GM23338 (cell line): ENCODE data around the gene C14orf180. TPM values are rescaled to one million over a fixed set of nuclear protein-coding genes. Genes with fewer than 3 reads are reported as not detected.

Source experiments
- ATAC-seq: fragments of 200-7000 bp; cut with Tn5 transposase; 3 replicates; pipeline ENCODE4 v1.9.1; 2020
- DNase-seq: peaks from one replicate; pipeline ENCODE4 v3.0.0-alpha.2; 2015; ENCODE audit warnings: low spot score
- H2AFZ ChIP-seq: fragments of 200-600 bp; sonication (generic); 2 replicates; pipeline ENCODE4 v1.8.0; 2016; ENCODE audit warnings: antibody characterized with exemption, mild to moderate bottlenecking, moderate library complexity
- H3F3A ChIP-seq: fragments of 200-600 bp; sonication (generic); replicated peaks from 2 replicates; pipeline ENCODE4 v1.8.0; 2017; ENCODE audit warnings: antibody characterized with exemption, mixed run types, low read depth
- H3K27ac ChIP-seq: fragments of 200-600 bp; sonication (generic); 2 replicates; pipeline ENCODE4 v1.6.1; 2016; ENCODE audit warnings: low read depth
- H3K27me3 ChIP-seq: fragments of 200-600 bp; sonication (generic); 2 replicates; pipeline ENCODE4 v1.8.0; 2016; ENCODE audit warnings: mild to moderate bottlenecking, mixed run types, moderate library complexity; ENCODE audit not compliant: insufficient read depth
- H3K36me3 ChIP-seq: fragments of 200-600 bp; sonication (generic); 2 replicates; pipeline ENCODE4 v1.8.0; 2016; ENCODE audit warnings: mild to moderate bottlenecking; ENCODE audit not compliant: insufficient read depth
- H3K4me1 ChIP-seq: fragments of 200-600 bp; sonication (generic); 2 replicates; pipeline ENCODE4 v1.8.0; 2016; ENCODE audit warnings: mild to moderate bottlenecking, moderate library complexity; ENCODE audit not compliant: insufficient read depth
- H3K4me2 ChIP-seq: fragments of 200-600 bp; sonication (generic); 2 replicates; pipeline ENCODE4 v1.7.1; 2017; ENCODE audit warnings: mixed run types
- H3K4me3 ChIP-seq: fragments of 200-600 bp; sonication (generic); 2 replicates; pipeline ENCODE4 v1.6.1; 2016; ENCODE audit warnings: mixed run types
- H3K79me2 ChIP-seq: fragments of 200-600 bp; sonication (generic); replicated peaks from 2 replicates; pipeline ENCODE4 v1.8.0; 2017; ENCODE audit warnings: mild to moderate bottlenecking; ENCODE audit not compliant: insufficient read depth
- H3K9me2 ChIP-seq: fragments of 200-600 bp; sonication (generic); 2 replicates; pipeline ENCODE4 v1.8.0; 2017; ENCODE audit not compliant: insufficient read depth
- H4K20me1 ChIP-seq: fragments of 200-600 bp; sonication (generic); replicated peaks from 2 replicates; pipeline ENCODE4 v1.8.0; 2017; ENCODE audit warnings: mild to moderate bottlenecking; ENCODE audit not compliant: insufficient read depth
- H3K27ac Mint-ChIP-seq: 2 replicates; pipeline ENCODE4 v1.8.0; 2020; ENCODE audit warnings: inconsistent platforms, mild to moderate bottlenecking, moderate library complexity, mixed read lengths
- H3K27me3 Mint-ChIP-seq: 3 replicates; pipeline ENCODE4 v1.8.0; 2022; ENCODE audit warnings: low read depth, mild to moderate bottlenecking, moderate library complexity, mixed read lengths, inconsistent platforms; ENCODE audit not compliant: insufficient read depth, poor library complexity
- H3K36me3 Mint-ChIP-seq: 3 replicates; pipeline ENCODE4 v1.8.0; 2021; ENCODE audit warnings: low read depth, mild to moderate bottlenecking, inconsistent platforms, moderate library complexity, mixed read lengths
- H3K4me1 Mint-ChIP-seq: 3 replicates; pipeline ENCODE4 v1.8.0; 2020; ENCODE audit warnings: mild to moderate bottlenecking, inconsistent platforms, mixed read lengths
- H3K4me3 Mint-ChIP-seq: 3 replicates; pipeline ENCODE4 v1.8.0; 2021; ENCODE audit warnings: moderate library complexity, mild to moderate bottlenecking, inconsistent platforms, mixed read lengths
- H3K9me3 Mint-ChIP-seq: 3 replicates; pipeline ENCODE4 v1.8.0; 2020; ENCODE audit warnings: moderate library complexity, mild to moderate bottlenecking, inconsistent platforms, mixed read lengths
- CREB1 ChIP-seq: fragments of 250-450 bp; sonication (Bioruptor Pico); IDR thresholded peaks from 2 replicates; pipeline ENCODE4 v1.5.0; 2020; ENCODE audit warnings: low read depth, mild to moderate bottlenecking, moderate library complexity
- CTCF ChIP-seq, 2 experiments: fragments of 200-600 bp in 1 of 2; sonication (generic) in 1 of 2; conservative IDR thresholded peaks; 2 replicates each; pipeline versions ENCODE4 v1.5.1 to v1.6.1; 2016 to 2017; ENCODE audit warnings: antibody characterized with exemption in 2 of 2, low read depth in 2 of 2, mild to moderate bottlenecking in 2 of 2, moderate library complexity in 1 of 2
- EZH2 ChIP-seq: fragments of 200-600 bp; sonication (generic); IDR thresholded peaks from one replicate; pipeline ENCODE4 v1.8.0; 2017; ENCODE audit warnings: antibody characterized with exemption, mild to moderate bottlenecking, low read depth; ENCODE audit not compliant: unreplicated experiment
- EZH2phosphoT487 ChIP-seq: fragments of 200-600 bp; sonication (generic); IDR thresholded peaks from one replicate; pipeline ENCODE4 v1.8.1; 2018; ENCODE audit warnings: antibody characterized with exemption; ENCODE audit not compliant: unreplicated experiment
- JUNB ChIP-seq: IDR thresholded peaks from one replicate; pipeline ENCODE4 v1.6.1; 2016; ENCODE audit warnings: antibody characterized with exemption; ENCODE audit not compliant: unreplicated experiment
- NANOG ChIP-seq: IDR thresholded peaks from 2 replicates; pipeline ENCODE4 v1.6.1; 2016; ENCODE audit warnings: antibody characterized with exemption, borderline replicate concordance
- POLR2AphosphoS5 ChIP-seq: IDR thresholded peaks from 2 replicates; pipeline ENCODE4 v1.6.1; 2016; ENCODE audit warnings: antibody characterized with exemption, low read depth
- STAT1 ChIP-seq: IDR thresholded peaks from one replicate; pipeline ENCODE4 v1.6.1; 2016; ENCODE audit warnings: antibody characterized with exemption; ENCODE audit not compliant: unreplicated experiment
- ZNF114 ChIP-seq: fragments of 250-450 bp; sonication (Bioruptor Pico); IDR thresholded peaks from 2 replicates; pipeline ENCODE4 v1.5.0; 2020; ENCODE audit warnings: mild to moderate bottlenecking, moderate library complexity
- ZNF331 ChIP-seq: fragments of 250-450 bp; sonication (Bioruptor Pico); IDR thresholded peaks from 2 replicates; pipeline ENCODE4 v1.5.0; 2020; ENCODE audit warnings: low read depth, mild to moderate bottlenecking, moderate library complexity
- polyA plus RNA-seq: library from polyadenylated mRNA; unstranded; fragments of >200 nt; fragmentation: Nextera tagmentation; extraction: Ambion mirVana; gene quantifications from 2 replicates; pipeline ENCODE4 v1.2.1, GENCODE V29; 2016
- total RNA-seq: library from RNA; depleted of rRNA; stranded (reverse); fragments of >200 nt; shearing (Covaris generic); gene quantifications from 2 replicates; pipeline ENCODE4 v1.2.3, GENCODE V29; 2014
- TF ChIP-seq, protein P1 (sequence below): fragments of 250-450 bp; sonication (Bioruptor Pico); IDR thresholded peaks from 2 replicates; pipeline ENCODE4 v1.5.0; 2020; ENCODE audit warnings: mild to moderate bottlenecking, moderate library complexity
- TF ChIP-seq, protein P2 (sequence below): IDR thresholded peaks from 2 replicates; pipeline ENCODE4 v1.6.1; 2016; ENCODE audit warnings: antibody characterized with exemption
- TF ChIP-seq, protein P3 (sequence below): IDR thresholded peaks from one replicate; pipeline ENCODE4 v1.6.1; 2018; ENCODE audit warnings: antibody characterized with exemption; ENCODE audit not compliant: unreplicated experiment

C14orf180 gene
- total and polyA plus RNA-seq, 2 experiments from 2014 or later, result not detected

DNA sequence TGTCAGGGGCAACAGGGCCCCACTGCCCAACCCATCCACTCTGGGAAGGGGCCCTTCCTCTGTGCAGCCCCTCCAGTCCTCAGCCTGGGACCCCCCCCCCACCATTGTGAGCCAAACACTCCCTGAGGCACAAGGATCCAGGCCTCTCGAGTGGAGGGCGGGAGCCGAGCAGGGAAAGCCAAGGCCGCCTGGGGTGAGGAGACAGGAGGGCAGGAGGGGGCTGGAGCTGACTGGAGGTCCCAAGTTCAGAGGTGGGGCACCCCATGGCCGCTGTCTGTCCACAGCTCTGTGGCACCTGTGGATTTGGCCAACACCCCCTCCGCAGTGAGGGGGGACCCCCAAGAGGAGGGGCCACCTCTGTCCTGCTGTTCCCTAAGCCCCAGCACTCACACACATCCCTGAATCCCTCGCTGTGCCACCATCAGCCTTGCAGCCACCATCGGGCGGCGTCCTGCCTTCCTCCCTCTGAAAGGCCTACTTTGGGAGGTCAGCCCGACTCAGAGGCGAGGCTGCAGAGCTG lies 25.4 kb upstream of the C14orf180 start:
- H3K36me3 ChIP-seq, result no peaks in the 10 kb centered on the region
- no peaks in the 10 kb centered on the region for H3K4me1 ChIP-seq

More for the DNA sequence above, 25.4 kb upstream of the C14orf180 start:
- no peaks in the 10 kb centered on the region for H3K79me2 ChIP-seq
- H3F3A ChIP-seq, result no peaks in the 10 kb centered on the region
- H3K9me2 ChIP-seq, result no peaks in the 10 kb centered on the region
- Mint-ChIP-seq H3K36me3 (no peaks in the 10 kb centered on the region), H3K27me3 (peaks cover 6% of the 10 kb centered on the region), H3K27ac (no peak overlapping the region), H3K4me3 (no peak overlapping the region), H3K4me1 (peaks cover 2% of the 10 kb centered on the region; the same call in 2 of the 3 replicates), H3K9me3 (no peaks in the 10 kb centered on the region)
- no peaks in the 10 kb centered on the region for H3K27me3 ChIP-seq
- no peaks in the 10 kb centered on the region for H4K20me1 ChIP-seq
- H2AFZ ChIP-seq, result no peak overlapping the region
- no peak for DNase-seq
- no peak overlapping the region for H3K4me3 ChIP-seq
- TF ChIP-seq, protein P1, sequence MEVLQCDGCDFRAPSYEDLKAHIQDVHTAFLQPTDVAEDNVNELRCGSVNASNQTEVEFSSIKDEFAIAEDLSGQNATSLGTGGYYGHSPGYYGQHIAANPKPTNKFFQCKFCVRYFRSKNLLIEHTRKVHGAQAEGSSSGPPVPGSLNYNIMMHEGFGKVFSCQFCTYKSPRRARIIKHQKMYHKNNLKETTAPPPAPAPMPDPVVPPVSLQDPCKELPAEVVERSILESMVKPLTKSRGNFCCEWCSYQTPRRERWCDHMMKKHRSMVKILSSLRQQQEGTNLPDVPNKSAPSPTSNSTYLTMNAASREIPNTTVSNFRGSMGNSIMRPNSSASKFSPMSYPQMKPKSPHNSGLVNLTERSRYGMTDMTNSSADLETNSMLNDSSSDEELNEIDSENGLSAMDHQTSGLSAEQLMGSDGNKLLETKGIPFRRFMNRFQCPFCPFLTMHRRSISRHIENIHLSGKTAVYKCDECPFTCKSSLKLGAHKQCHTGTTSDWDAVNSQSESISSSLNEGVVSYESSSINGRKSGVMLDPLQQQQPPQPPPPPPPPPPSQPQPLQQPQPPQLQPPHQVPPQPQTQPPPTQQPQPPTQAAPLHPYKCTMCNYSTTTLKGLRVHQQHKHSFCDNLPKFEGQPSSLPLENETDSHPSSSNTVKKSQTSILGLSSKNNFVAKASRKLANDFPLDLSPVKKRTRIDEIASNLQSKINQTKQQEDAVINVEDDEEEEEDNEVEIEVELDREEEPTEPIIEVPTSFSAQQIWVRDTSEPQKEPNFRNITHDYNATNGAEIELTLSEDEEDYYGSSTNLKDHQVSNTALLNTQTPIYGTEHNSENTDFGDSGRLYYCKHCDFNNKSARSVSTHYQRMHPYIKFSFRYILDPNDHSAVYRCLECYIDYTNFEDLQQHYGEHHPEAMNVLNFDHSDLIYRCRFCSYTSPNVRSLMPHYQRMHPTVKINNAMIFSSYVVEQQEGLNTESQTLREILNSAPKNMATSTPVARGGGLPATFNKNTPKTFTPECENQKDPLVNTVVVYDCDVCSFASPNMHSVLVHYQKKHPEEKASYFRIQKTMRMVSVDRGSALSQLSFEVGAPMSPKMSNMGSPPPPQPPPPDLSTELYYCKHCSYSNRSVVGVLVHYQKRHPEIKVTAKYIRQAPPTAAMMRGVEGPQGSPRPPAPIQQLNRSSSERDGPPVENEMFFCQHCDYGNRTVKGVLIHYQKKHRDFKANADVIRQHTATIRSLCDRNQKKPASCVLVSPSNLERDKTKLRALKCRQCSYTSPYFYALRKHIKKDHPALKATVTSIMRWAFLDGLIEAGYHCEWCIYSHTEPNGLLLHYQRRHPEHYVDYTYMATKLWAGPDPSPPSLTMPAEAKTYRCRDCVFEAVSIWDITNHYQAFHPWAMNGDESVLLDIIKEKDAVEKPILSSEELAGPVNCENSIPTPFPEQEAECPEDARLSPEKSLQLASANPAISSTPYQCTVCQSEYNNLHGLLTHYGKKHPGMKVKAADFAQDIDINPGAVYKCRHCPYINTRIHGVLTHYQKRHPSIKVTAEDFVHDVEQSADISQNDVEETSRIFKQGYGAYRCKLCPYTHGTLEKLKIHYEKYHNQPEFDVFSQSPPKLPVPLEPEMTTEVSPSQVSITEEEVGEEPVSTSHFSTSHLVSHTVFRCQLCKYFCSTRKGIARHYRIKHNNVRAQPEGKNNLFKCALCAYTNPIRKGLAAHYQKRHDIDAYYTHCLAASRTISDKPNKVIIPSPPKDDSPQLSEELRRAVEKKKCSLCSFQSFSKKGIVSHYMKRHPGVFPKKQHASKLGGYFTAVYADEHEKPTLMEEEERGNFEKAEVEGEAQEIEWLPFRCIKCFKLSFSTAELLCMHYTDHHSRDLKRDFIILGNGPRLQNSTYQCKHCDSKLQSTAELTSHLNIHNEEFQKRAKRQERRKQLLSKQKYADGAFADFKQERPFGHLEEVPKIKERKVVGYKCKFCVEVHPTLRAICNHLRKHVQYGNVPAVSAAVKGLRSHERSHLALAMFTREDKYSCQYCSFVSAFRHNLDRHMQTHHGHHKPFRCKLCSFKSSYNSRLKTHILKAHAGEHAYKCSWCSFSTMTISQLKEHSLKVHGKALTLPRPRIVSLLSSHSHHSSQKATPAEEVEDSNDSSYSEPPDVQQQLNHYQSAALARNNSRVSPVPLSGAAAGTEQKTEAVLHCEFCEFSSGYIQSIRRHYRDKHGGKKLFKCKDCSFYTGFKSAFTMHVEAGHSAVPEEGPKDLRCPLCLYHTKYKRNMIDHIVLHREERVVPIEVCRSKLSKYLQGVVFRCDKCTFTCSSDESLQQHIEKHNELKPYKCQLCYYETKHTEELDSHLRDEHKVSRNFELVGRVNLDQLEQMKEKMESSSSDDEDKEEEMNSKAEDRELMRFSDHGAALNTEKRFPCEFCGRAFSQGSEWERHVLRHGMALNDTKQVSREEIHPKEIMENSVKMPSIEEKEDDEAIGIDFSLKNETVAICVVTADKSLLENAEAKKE, result no peak
- no peak for TF ChIP-seq CTCF (conservative IDR thresholded peaks at IDR 0.05; ENCODE audit: low read depth in 2 of 2)
- no peak for TF ChIP-seq ZNF114
- TF ChIP-seq, protein P2, sequence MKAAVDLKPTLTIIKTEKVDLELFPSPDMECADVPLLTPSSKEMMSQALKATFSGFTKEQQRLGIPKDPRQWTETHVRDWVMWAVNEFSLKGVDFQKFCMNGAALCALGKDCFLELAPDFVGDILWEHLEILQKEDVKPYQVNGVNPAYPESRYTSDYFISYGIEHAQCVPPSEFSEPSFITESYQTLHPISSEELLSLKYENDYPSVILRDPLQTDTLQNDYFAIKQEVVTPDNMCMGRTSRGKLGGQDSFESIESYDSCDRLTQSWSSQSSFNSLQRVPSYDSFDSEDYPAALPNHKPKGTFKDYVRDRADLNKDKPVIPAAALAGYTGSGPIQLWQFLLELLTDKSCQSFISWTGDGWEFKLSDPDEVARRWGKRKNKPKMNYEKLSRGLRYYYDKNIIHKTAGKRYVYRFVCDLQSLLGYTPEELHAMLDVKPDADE, result no peak
- TF ChIP-seq NANOG, result no peak
- no peak for TF ChIP-seq CREB1 (CRISPR knock-in tag)
- TF ChIP-seq ZNF331 (CRISPR knock-in tag), result no peak
- no peak for TF ChIP-seq EZH2
- no peak for TF ChIP-seq STAT1
- TF ChIP-seq JUNB, result no peak
- TF ChIP-seq EZH2phosphoT487, result no peak
- TF ChIP-seq, protein P3, sequence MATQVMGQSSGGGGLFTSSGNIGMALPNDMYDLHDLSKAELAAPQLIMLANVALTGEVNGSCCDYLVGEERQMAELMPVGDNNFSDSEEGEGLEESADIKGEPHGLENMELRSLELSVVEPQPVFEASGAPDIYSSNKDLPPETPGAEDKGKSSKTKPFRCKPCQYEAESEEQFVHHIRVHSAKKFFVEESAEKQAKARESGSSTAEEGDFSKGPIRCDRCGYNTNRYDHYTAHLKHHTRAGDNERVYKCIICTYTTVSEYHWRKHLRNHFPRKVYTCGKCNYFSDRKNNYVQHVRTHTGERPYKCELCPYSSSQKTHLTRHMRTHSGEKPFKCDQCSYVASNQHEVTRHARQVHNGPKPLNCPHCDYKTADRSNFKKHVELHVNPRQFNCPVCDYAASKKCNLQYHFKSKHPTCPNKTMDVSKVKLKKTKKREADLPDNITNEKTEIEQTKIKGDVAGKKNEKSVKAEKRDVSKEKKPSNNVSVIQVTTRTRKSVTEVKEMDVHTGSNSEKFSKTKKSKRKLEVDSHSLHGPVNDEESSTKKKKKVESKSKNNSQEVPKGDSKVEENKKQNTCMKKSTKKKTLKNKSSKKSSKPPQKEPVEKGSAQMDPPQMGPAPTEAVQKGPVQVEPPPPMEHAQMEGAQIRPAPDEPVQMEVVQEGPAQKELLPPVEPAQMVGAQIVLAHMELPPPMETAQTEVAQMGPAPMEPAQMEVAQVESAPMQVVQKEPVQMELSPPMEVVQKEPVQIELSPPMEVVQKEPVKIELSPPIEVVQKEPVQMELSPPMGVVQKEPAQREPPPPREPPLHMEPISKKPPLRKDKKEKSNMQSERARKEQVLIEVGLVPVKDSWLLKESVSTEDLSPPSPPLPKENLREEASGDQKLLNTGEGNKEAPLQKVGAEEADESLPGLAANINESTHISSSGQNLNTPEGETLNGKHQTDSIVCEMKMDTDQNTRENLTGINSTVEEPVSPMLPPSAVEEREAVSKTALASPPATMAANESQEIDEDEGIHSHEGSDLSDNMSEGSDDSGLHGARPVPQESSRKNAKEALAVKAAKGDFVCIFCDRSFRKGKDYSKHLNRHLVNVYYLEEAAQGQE, result no peak
- no peak for TF ChIP-seq POLR2AphosphoS5
- no peak for ATAC-seq
- no peak overlapping the region for H3K27ac ChIP-seq
- H3K4me2 ChIP-seq, result no peak overlapping the region
